HCT116 (cell line): ENCODE data around the gene BCKDHB. TPM values are rescaled to one million over a fixed set of nuclear protein-coding genes. Genes with fewer than 3 reads are reported as not detected.

Experiments
- ATAC-seq: fragments of 200-7000 bp; cut with Tn5 transposase; 2 replicates; pipeline ENCODE4 v1.9.1; 2020; ENCODE audit warnings: mild to moderate bottlenecking, moderate library complexity
- BruUV-seq: library from RNA; stranded (reverse); fragments of 400-500 nt; replicated peaks from 2 replicates; lab custom pipeline; 2021; lab: Mats Ljungman, UMichigan
- CTCF ChIA-PET: fragments of 300-600 bp; sonication (Branson Sonifier 250); formaldehyde crosslinking; loops from one replicate; lab custom pipeline; 2021; ENCODE audit warnings: antibody characterized with exemption; lab: Charles Lee
- POLR2A ChIA-PET: fragments of 300-600, 350-600 bp; sonication (Branson Sonifier 250); formaldehyde crosslinking; loops from one replicate; lab custom pipeline; 2021; ENCODE audit warnings: antibody characterized with exemption; lab: Charles Lee
- RAD21 ChIA-PET, 2 experiments: fragments of 300-600 bp; sonication (Branson Sonifier 250); formaldehyde crosslinking; loops; one replicate each; lab custom pipeline; 2023; ENCODE audit warnings: low total read pairs in 2 of 2; ENCODE audit not compliant: uncharacterized antibody in 2 of 2, unreplicated experiment in 2 of 2, low non-redundant PET in 1 of 2; lab: Charles Lee
- DNase-seq: peaks from one replicate; pipeline ENCODE4 v3.0.0-alpha.2; 2010; ENCODE audit warnings: low read depth, low spot score
- H2AFZ ChIP-seq: fragments of 200-600 bp; shearing (Covaris generic), sonication (generic); 2 replicates; pipeline ENCODE4 v1.6.1; 2017; ENCODE audit warnings: low read depth, mixed run types, mixed read lengths, antibody characterized with exemption, low read length; ENCODE audit not compliant: poor library complexity, severe bottlenecking
- H3K27ac ChIP-seq: 2 replicates; pipeline ENCODE4 v1.5.1; 2012; ENCODE audit warnings: low read depth, low read length
- H3K27me3 ChIP-seq: fragments of 200-600 bp; sonication (generic); 2 replicates; pipeline ENCODE4 v1.6.1; 2016; ENCODE audit warnings: mixed run types, low read length, mixed read lengths; ENCODE audit not compliant: insufficient read depth
- H3K36me3 ChIP-seq, 2 experiments: fragments of 200-500 bp in 1 of 2; fragments of 200-600 bp in 1 of 2; sonication (Bioruptor generic) in 1 of 2; sonication (generic) in 1 of 2; 2 replicates each; pipeline versions ENCODE4 v1.5.1 to v1.6.1; 2014 to 2016; ENCODE audit warnings: low read length in 2 of 2, inconsistent platforms in 1 of 2, mixed read lengths in 1 of 2, mixed run types in 1 of 2; ENCODE audit not compliant: insufficient read depth in 2 of 2, control insufficient read depth in 1 of 2
- H3K4me1 ChIP-seq, 2 experiments: fragments of 200-600 bp in 1 of 2; sonication (generic) in 1 of 2; 2 replicates each; pipeline versions ENCODE4 v1.5.1 to v1.6.1; 2012 to 2017; ENCODE audit warnings: low read length in 2 of 2, inconsistent platforms in 1 of 2, mild to moderate bottlenecking in 1 of 2, mixed read lengths in 1 of 2, mixed run types in 1 of 2, moderate library complexity in 1 of 2; ENCODE audit not compliant: insufficient read depth in 2 of 2, control insufficient read depth in 1 of 2
- H3K4me2 ChIP-seq: fragments of 200-600 bp; sonication (generic); 2 replicates; pipeline ENCODE4 v1.6.1; 2017; ENCODE audit warnings: mixed run types, low read length, mixed read lengths
- H3K4me3 ChIP-seq, 2 experiments: fragments of 200-600 bp in 1 of 2; sonication (generic) in 1 of 2; replicated peaks in 1 of 2; 2 replicates each; pipeline ENCODE4 v1.5.1; 2011 to 2016; ENCODE audit warnings: low read length in 2 of 2, control low read depth in 1 of 2, low read depth in 1 of 2, mild to moderate bottlenecking in 1 of 2, mixed read lengths in 1 of 2, mixed run types in 1 of 2
- H3K79me2 ChIP-seq: fragments of 200-600 bp; sonication (generic); 2 replicates; pipeline ENCODE4 v1.6.1; 2017; ENCODE audit warnings: mild to moderate bottlenecking, mixed run types, low read length, moderate library complexity, mixed read lengths; ENCODE audit not compliant: insufficient read depth
- H3K9ac ChIP-seq: fragments of 200-600 bp; sonication (generic); 2 replicates; pipeline ENCODE4 v1.6.1; 2016; ENCODE audit warnings: low read length, mixed read lengths
- H3K9me2 ChIP-seq: fragments of 200-600 bp; sonication (generic), shearing (Covaris generic); 2 replicates; pipeline ENCODE4 v1.6.1; 2017; ENCODE audit warnings: mixed run types, mild to moderate bottlenecking, moderate library complexity; ENCODE audit not compliant: insufficient read depth
- H3K9me3 ChIP-seq, 2 experiments: fragments of 200-500 bp in 1 of 2; fragments of 200-600 bp in 1 of 2; sonication (Bioruptor generic) in 1 of 2; sonication (generic) in 1 of 2; 2 replicates each; pipeline ENCODE4 v1.6.1; 2014 to 2017; ENCODE audit warnings: low read length in 2 of 2, mixed read lengths in 2 of 2, inconsistent platforms in 1 of 2, low read depth in 1 of 2, mild to moderate bottlenecking in 1 of 2, mixed run types in 1 of 2, moderate library complexity in 1 of 2; ENCODE audit not compliant: control insufficient read depth in 1 of 2, insufficient read depth in 1 of 2
- H4K20me1 ChIP-seq: fragments of 200-600 bp; sonication (generic), shearing (Covaris generic); 2 replicates; pipeline ENCODE4 v1.6.1; 2017; ENCODE audit warnings: mixed run types, mild to moderate bottlenecking, moderate library complexity; ENCODE audit not compliant: insufficient read depth
- CEBPB ChIP-seq: IDR thresholded peaks from 2 replicates; pipeline ENCODE4 v1.6.1; 2012; ENCODE audit warnings: low read depth
- EGR1 ChIP-seq: IDR thresholded peaks from 2 replicates; pipeline ENCODE4 v1.6.1; 2012; ENCODE audit warnings: low read depth
- EZH2 ChIP-seq: fragments of 200-600 bp; sonication (generic); IDR thresholded peaks from 2 replicates; pipeline ENCODE4 v1.6.1; 2017; ENCODE audit warnings: antibody characterized with exemption, mixed run types
- EZH2phosphoT487 ChIP-seq: fragments of 200-600 bp; IDR thresholded peaks from 2 replicates; pipeline ENCODE4 v1.6.1; 2018; ENCODE audit warnings: antibody characterized with exemption, borderline replicate concordance
- FOSL1 ChIP-seq: IDR thresholded peaks from 2 replicates; pipeline ENCODE4 v1.6.1; 2012; ENCODE audit warnings: low read depth
- POLR2A ChIP-seq: IDR thresholded peaks from 2 replicates; pipeline ENCODE4 v1.7.0; 2011; ENCODE audit warnings: borderline replicate concordance; ENCODE audit not compliant: insufficient read depth, insufficient read length; ENCODE audit errors: extremely low read depth
- POLR2AphosphoS5 ChIP-seq: IDR thresholded peaks from 2 replicates; pipeline ENCODE4 v1.6.1; 2011; ENCODE audit warnings: mild to moderate bottlenecking, low read depth, low read length, moderate library complexity
- RAD21 ChIP-seq: IDR thresholded peaks from 2 replicates; pipeline ENCODE4 v1.6.1; 2012; ENCODE audit warnings: low read depth, mild to moderate bottlenecking
- SIN3A ChIP-seq: IDR thresholded peaks from 2 replicates; pipeline ENCODE4 v1.6.1; 2012; ENCODE audit warnings: low read depth
- SP1 ChIP-seq: IDR thresholded peaks from 2 replicates; pipeline ENCODE4 v1.6.1; 2012; ENCODE audit warnings: low read depth
- SRF ChIP-seq: IDR thresholded peaks from 2 replicates; pipeline ENCODE4 v1.6.1; 2012; ENCODE audit warnings: low read depth
- TCF7L2 ChIP-seq: IDR thresholded peaks from 2 replicates; pipeline ENCODE4 v1.7.0; 2011; ENCODE audit warnings: borderline replicate concordance, inconsistent platforms; ENCODE audit not compliant: insufficient read depth, insufficient read length; ENCODE audit errors: extremely low read depth
- YY1 ChIP-seq: IDR thresholded peaks from 2 replicates; pipeline ENCODE4 v1.6.1; 2011; ENCODE audit warnings: low read length, low read depth, moderate library complexity, mild to moderate bottlenecking; ENCODE audit not compliant: insufficient replicate concordance; ENCODE audit errors: extremely low read depth
- ZNF274 ChIP-seq: fragments of 200-500 bp; sonication (Bioruptor generic); IDR thresholded peaks from 2 replicates; pipeline ENCODE4 v1.6.1; 2014; ENCODE audit warnings: mild to moderate bottlenecking, low read depth, low read length, inconsistent platforms
- intact Hi-C: fragments of 100-400 bp; cut with micrococcal nuclease; formaldehyde crosslinking; loops from 2 replicates; pipeline ENCODE4 v1.10.0; 2022
- total RNA-seq: library from RNA; stranded (reverse); gene quantifications from one replicate; pipeline ENCODE4 v1.2.1, GENCODE V29; 2021; ENCODE audit not compliant: unreplicated experiment
- TF ChIP-seq, protein P1 (sequence below): IDR thresholded peaks from 2 replicates; pipeline ENCODE4 v1.6.1; 2012
- TF ChIP-seq, protein P2 (sequence below): IDR thresholded peaks from 2 replicates; pipeline ENCODE4 v1.6.1; 2012
- TF ChIP-seq, protein P3 (sequence below), 3 experiments: fragments of 200-600 bp in 1 of 3; sonication (generic) in 1 of 3; IDR thresholded peaks in 2 of 3; conservative IDR thresholded peaks in 1 of 3; 2 replicates each; pipeline ENCODE4 v1.5.1; 2012 to 2017; ENCODE audit warnings: low read depth in 2 of 3, low read length in 2 of 3, antibody characterized with exemption in 1 of 3, borderline replicate concordance in 1 of 3, control low read depth in 1 of 3, mild to moderate bottlenecking in 1 of 3, mixed read lengths in 1 of 3, mixed run types in 1 of 3, moderate library complexity in 1 of 3; ENCODE audit not compliant: insufficient read depth in 1 of 3
- TF ChIP-seq, protein P4 (sequence below): IDR thresholded peaks from 2 replicates; pipeline ENCODE4 v1.6.1; 2011; ENCODE audit warnings: mild to moderate bottlenecking, low read length, moderate library complexity; ENCODE audit not compliant: insufficient replicate concordance; ENCODE audit errors: extremely low read depth

Gene BCKDHB
- total RNA-seq, 1 experiment from 2014 or later: 11.2 TPM

DNA sequence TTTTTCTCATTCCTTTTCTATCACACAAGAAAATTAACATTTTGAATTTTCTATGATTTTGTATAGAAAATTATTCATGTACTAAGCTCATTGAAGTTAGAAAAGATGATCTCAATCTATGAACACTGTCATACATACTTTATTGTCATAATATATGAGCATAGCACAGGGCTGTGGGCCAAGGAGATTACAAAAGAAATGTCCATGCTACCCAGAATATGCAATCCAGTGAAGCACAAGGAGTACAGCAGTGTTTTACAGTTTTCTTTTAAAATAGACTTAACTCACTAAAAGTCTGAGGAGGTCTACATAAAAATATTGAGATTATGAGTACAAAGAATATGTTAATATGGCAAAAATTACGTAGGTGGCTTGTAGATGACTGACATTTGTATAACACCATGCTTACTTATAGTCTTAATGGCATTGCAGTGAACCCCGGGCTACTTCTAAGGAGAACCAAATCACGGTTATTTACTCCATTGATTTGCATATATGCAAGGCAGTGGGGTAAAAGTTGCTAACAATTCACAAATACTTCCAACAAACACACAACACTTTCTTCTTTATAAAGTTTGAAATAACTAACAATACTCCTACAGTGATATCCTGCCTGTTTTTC lies 257.1 kb downstream of the BCKDHB start:
- no peak for DNase-seq

DNA sequence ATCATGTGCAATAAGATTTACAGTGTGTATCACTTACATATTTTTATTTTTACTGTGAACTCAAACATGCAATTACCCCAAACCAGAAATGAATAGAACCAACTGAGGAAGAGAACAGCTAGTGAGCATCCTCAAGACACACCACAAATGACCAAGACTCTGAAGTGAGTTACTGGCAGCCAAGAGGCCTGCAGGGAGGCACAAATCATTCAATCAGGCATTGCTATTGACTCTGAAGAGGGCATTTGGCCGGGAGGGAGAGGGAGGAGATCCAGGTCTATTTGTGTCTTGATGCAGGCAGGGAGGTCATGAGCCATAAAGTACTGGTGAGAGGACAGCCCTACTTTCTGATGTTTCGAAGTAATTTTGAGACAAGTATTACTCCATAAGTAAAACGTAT lies 257.7 kb downstream of the BCKDHB start:
- POLR2A ChIA-PET: no interaction called here
- RAD21 ChIA-PET: no interaction called here
- intact Hi-C loops: no loop called here
- TF ChIP-seq, protein P1, sequence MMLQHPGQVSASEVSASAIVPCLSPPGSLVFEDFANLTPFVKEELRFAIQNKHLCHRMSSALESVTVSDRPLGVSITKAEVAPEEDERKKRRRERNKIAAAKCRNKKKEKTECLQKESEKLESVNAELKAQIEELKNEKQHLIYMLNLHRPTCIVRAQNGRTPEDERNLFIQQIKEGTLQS: no peak
- TF ChIP-seq SRF: no peak
- TF ChIP-seq FOSL1: no peak
- no peak for TF ChIP-seq CEBPB
- TF ChIP-seq ZNF274: no peak
- no peak for TF ChIP-seq SP1
- no peak for TF ChIP-seq EZH2phosphoT487
- TF ChIP-seq EZH2: no peak
- TF ChIP-seq, protein P2, sequence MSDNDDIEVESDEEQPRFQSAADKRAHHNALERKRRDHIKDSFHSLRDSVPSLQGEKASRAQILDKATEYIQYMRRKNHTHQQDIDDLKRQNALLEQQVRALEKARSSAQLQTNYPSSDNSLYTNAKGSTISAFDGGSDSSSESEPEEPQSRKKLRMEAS: no peak
- TF ChIP-seq TCF7L2: no peak
- TF ChIP-seq, protein P3, sequence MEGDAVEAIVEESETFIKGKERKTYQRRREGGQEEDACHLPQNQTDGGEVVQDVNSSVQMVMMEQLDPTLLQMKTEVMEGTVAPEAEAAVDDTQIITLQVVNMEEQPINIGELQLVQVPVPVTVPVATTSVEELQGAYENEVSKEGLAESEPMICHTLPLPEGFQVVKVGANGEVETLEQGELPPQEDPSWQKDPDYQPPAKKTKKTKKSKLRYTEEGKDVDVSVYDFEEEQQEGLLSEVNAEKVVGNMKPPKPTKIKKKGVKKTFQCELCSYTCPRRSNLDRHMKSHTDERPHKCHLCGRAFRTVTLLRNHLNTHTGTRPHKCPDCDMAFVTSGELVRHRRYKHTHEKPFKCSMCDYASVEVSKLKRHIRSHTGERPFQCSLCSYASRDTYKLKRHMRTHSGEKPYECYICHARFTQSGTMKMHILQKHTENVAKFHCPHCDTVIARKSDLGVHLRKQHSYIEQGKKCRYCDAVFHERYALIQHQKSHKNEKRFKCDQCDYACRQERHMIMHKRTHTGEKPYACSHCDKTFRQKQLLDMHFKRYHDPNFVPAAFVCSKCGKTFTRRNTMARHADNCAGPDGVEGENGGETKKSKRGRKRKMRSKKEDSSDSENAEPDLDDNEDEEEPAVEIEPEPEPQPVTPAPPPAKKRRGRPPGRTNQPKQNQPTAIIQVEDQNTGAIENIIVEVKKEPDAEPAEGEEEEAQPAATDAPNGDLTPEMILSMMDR (IDR thresholded peaks at IDR 0.05 in 2 of 3, conservative IDR thresholded peaks at IDR 0.05 in 1 of 3; ENCODE audit: borderline replicate concordance in 1 of 3, insufficient read depth in 1 of 3, low read depth in 2 of 3, low read length in 2 of 3): no peak

More for the DNA sequence above, 257.1 kb downstream of the BCKDHB start:
- ATAC-seq: no peak
- POLR2A ChIA-PET: no interaction called here
- no peaks in the 10 kb centered on the region for H4K20me1 ChIP-seq
- H3K79me2 ChIP-seq: no peaks in the 10 kb centered on the region
- no peaks in the 10 kb centered on the region for H3K36me3 ChIP-seq
- no peaks in the 10 kb centered on the region for H3K27me3 ChIP-seq
- H3K27ac ChIP-seq: no peak overlapping the region
- no peak overlapping the region for H3K9ac ChIP-seq
- no peaks in the 10 kb centered on the region for H3K9me3 ChIP-seq
- no peak overlapping the region for H2AFZ ChIP-seq
- intact Hi-C loops: no loop called here
- CTCF ChIA-PET: no interaction called here
- RAD21 ChIA-PET: no interaction called here
- H3K4me3 ChIP-seq: no peak overlapping the region
- H3K4me1 ChIP-seq: no peaks in the 10 kb centered on the region
- no TSS peak for BruUV-seq
- H3K9me2 ChIP-seq: no peaks in the 10 kb centered on the region
- no peak for TF ChIP-seq ZNF274
- TF ChIP-seq FOSL1: no peak
- no peak for TF ChIP-seq POLR2A
- TF ChIP-seq, protein P4, sequence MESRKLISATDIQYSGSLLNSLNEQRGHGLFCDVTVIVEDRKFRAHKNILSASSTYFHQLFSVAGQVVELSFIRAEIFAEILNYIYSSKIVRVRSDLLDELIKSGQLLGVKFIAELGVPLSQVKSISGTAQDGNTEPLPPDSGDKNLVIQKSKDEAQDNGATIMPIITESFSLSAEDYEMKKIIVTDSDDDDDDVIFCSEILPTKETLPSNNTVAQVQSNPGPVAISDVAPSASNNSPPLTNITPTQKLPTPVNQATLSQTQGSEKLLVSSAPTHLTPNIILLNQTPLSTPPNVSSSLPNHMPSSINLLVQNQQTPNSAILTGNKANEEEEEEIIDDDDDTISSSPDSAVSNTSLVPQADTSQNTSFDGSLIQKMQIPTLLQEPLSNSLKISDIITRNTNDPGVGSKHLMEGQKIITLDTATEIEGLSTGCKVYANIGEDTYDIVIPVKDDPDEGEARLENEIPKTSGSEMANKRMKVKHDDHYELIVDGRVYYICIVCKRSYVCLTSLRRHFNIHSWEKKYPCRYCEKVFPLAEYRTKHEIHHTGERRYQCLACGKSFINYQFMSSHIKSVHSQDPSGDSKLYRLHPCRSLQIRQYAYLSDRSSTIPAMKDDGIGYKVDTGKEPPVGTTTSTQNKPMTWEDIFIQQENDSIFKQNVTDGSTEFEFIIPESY: no peak
- TF ChIP-seq RAD21: no peak
- no peak for TF ChIP-seq YY1
- no peak for TF ChIP-seq SIN3A
- TF ChIP-seq EZH2phosphoT487: no peak
- TF ChIP-seq SRF: no peak
- TF ChIP-seq POLR2AphosphoS5: no peak
- no peak for TF ChIP-seq EGR1
- no peak overlapping the region for H3K4me2 ChIP-seq

More for the DNA sequence above, 257.7 kb downstream of the BCKDHB start:
- no peaks in the 10 kb centered on the region for H3K9me3 ChIP-seq
- BruUV-seq: no TSS peak
- no peak overlapping the region for H3K4me2 ChIP-seq
- no peak overlapping the region for H3K27ac ChIP-seq
- H2AFZ ChIP-seq: no peak overlapping the region
- H4K20me1 ChIP-seq: no peaks in the 10 kb centered on the region
- DNase-seq: no peak
- H3K4me1 ChIP-seq: no peaks in the 10 kb centered on the region
- no peak overlapping the region for H3K9ac ChIP-seq
- no peaks in the 10 kb centered on the region for H3K27me3 ChIP-seq
- H3K36me3 ChIP-seq: no peaks in the 10 kb centered on the region
- no peak for ATAC-seq
- CTCF ChIA-PET: no interaction called here
- H3K4me3 ChIP-seq: no peak overlapping the region
- no peaks in the 10 kb centered on the region for H3K9me2 ChIP-seq
- H3K79me2 ChIP-seq: no peaks in the 10 kb centered on the region
